Activated CD4-positive, alpha-beta T cell treated with anti-CD3 and anti-CD28 coated beads, Interleukin-2, amount 50 U/mL, for 48 hours (primary cell): Measurements from ENCODE around the gene OBP2B.
A peak's percentile ranks its signal among the peaks of the same experiment; 100 is the strongest.
"Not testable (repeated sequence)": the region's sequence is repeated elsewhere in the genome, so short reads cannot be mapped to it uniquely, and the experiment has no call there.

ENCODE experiments used
- DNase-seq, 2 experiments: peaks; one replicate each; pipeline ENCODE4 v3.0.0-alpha.2; 2020

The OBP2B gene

GRCh38 chr9:133200631-133201030 is 8.4 kb downstream of the OBP2B start:
- DNase-seq, result no peak

DNA sequence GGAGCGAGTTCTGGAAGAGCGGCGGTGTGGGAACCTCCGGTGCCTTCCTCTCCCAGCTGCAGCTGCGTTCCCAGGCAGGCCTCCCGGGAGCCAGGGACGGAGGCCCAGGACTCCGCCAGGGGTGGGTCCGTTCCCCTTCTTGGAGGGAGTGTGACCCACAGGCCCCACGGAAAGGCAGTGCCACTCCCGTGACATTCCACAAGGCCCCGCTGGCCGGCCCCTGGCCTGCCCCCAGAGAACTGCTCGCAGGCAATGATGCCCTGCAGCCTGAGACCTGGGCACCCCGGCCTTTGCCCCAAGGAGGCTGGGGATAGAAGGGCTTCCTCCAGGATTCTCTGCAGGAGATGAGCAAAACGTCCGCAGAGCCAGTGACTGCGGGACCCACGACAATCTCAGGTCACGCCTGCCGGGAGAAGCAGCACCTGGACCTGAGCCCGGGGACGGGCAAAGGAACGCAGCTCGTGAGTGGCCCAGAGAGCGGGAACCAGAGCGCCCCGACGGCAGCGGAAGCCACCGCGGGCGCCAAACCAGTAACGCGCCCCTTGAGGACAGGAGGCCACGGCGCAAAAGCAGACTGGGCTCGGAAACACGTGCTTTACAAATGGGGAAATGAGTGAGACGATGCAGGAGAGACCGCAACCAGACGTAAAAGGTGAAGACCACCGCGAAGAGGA is 9.3 kb downstream of the OBP2B start:
- DNase-seq, result peak; percentile 13 to 20

- no peak for DNase-seq
Measured at GRCh38 chr9:133195029-133195428, 14.0 kb downstream of the OBP2B start.

GRCh38 chr9:133194597-133194996 is 14.5 kb downstream of the OBP2B start:
- no peak for DNase-seq

- DNase-seq, result no peak
Measured at GRCh38 chr9:133191989-133192388, 17.1 kb downstream of the OBP2B start.

DNA sequence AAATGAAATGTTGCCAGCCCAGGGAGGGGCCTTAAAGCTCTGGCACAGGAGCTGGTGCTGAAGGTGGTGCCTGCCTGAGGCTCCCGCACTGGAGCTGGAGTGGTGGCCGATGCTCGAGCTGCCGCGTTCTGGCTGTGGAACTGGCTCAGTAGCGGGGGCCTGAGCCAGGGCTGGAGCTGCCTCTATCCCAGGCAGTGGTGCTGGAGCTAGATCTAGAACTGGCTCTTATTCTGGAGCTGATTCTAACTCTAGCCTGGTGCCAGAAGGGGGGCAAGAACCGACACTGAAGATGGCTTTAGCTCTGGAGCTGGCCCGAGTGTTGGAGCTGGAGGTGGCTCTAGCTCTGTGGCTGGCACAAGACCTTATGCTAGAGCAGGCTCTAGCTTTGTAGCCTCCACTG is 19.2 kb downstream of the OBP2B start:
- no peak for DNase-seq

- no peak for DNase-seq
Measured at GRCh38 chr9:133188843-133189180, 20.2 kb downstream of the OBP2B start.

DNA sequence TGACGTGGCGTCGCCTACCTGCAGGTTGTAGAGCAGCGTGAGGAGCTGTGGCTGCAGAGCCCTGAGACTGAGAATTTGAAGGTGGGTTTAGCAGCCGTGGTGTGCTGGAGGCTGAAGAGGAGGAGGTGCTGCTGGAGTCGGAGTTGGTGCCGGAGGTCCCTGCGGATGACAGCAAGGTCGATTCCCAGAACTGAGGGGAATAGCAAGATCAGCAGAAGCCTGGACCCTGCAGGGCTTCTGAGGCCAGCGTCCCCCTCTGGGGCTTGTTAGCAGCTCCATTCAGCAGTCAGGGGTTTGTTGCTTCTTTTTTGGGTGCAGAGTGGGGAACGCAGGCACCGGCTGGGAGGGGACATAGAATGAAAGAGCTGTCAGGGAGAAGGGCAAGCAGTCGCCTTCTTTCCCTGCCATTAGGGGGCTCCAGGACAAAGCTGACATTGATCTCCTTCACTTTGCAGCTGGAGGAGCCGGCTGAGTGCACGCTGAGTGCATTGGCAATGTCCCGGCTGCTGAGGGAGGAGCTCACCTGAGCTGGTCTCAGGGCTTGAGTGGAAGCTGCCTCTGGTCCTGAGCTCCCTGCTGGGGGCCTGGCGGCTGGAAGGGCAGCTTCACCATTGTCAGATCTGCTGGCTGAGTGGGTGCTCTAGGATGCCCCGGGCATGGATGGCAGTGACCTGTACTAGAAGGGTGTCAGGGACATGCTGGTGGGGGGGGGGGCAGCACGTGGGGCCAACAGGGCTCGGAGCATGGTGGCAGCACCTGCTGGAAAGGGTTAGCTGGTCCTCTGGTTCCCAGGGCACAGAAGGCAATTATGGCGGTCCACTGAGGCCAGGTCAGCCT is 20.8 kb downstream of the OBP2B start:
- DNase-seq, result no peak

DNA sequence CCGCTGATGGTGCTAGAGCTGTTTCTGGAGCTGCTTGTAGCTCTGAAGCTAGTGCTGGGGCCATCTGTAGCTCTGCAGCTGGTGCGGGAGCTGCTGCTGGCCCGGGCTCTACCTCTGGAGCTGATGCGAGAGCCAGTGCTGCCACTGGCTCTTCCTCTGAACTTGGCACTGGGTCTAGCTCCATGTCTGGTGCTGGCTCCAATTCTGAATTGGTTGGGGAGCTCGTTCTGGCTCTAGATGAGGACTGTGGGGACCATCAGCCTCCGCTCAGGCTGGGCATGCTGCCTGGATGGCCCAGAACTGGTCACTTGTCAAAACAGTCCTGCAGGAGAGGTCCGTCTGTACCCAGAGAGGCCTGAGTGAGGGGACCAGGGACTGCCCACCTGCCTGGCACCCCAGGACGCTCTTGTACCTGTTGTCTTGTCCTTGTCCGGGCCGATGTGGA is 21.5 kb downstream of the OBP2B start:
- DNase-seq, result no peak

- no peak for DNase-seq
Measured at GRCh38 chr9:133186736-133187135, 22.3 kb downstream of the OBP2B start.

DNA sequence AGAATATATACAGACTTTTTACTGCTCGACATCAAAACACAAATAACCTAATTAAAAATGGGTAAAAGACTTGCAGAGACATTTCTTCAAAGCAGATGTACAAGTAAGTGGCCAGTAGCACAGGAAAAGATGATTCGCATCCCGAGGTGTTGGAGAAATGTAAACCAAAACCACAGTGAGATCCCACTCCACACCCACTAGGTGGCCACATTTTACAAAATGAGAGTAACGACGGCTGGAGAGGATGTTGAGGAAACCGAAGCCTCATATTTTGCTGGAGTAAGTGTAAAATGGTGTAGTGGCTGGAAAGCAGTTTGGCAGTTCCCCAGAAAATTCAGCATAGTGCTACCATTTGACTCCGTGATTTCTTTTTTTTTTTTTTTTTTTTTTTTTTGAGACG is 24.1 kb downstream of the OBP2B start:
- DNase-seq, result peak; percentile 37 to 52

- no peak for DNase-seq
Measured at GRCh38 chr9:133182151-133182550, 26.9 kb downstream of the OBP2B start.

DNA sequence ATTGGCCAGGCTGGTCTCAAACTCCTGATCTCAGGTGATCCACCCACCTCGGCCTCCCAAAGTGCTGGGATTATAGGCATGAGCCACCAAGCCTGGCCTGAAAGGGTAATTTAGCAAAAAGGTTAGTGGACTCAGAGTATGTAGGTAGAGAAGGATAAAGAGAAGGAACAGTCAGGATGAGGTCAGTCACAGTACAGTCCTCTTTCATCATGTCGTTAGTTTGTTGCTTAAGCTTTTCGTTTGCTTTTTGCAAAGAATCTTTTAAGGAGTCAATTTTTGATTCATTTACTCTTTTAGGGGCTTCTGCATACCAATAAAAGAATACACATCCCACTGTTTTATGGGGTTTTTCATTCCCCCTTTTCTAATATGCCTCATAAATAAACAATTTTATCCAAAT is 27.5 kb downstream of the OBP2B start:
- no peak for DNase-seq

DNA sequence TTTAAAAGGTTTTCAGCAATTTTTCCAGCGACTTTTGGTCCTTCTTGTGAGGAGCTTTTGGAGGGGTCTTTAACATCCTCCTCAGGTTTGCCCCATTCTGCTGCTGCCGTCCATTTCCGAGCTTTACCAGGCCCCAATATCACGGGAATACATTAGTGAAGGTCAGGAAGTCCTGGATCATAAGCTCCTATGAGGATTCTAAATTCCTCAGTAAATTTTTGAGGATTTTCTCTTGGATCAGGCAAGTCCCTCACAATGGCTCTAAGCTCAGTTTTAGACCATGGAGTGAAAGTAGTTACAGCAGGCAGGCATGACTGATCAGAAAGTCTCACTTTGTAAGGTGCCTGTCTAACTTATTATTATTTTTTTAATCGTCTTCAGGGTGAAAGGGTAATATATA is 28.1 kb downstream of the OBP2B start:
- DNase-seq, result no peak

DNA sequence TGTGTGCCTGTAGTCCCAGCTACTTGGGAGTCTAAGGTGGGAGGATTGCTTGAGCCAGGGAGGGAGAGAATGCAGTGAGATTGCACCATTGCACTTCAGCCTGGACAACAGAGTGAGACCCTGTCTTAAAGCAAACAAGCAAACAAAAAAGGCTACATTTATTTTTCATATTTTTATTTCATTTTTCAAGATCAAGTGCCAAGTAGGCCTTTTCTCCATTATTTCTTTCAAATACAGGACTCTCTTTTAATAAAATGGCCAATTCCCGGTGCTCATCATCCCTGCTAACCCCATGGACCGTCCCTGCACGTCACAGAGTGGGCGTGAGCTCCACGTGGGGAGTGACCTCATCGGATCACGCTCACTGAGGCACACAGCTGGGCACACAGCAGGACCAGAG is 36.0 kb downstream of the OBP2B start:
- no peak for DNase-seq

DNA sequence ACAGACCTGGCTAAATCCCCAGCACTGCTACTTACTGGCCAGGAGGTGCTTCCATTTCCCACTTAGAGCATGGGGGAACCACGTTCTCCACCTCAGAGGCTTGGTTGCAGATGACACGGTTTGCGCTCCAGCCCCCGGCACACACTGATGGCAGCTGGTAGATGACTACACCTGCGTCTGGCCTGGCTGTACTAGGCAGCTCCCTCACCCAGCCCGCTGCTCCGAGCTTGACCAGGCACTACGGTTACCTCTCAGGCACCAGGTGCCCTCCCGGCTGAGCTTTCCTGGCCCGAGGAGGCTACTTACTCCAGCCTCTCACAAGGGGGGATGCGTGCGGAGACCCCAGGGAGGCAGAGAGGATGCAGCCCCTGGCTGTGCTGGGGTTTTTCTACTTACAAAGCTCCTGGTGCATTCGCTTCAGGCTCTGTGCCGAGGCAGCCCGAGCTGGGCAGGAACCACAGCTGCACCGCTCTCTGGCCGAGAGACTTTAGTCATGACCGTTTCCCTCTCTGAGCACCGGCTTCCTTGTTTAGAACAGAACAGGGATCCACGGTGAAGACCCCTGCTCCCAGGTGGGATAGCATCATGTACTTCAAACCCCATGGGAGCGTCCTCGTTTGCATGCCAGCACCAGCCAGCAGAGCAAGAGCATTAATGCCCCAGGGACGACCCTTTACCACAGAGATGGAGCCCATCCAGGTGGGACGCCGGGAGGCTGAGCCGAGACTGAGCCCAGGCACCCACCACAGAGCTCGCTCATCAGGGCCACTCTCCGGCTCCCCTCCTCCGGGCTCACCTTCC is 37.7 kb downstream of the OBP2B start:
- no peak for DNase-seq

GRCh38 chr9:133170716-133171115 is 38.3 kb downstream of the OBP2B start:
- no peak for DNase-seq

DNA sequence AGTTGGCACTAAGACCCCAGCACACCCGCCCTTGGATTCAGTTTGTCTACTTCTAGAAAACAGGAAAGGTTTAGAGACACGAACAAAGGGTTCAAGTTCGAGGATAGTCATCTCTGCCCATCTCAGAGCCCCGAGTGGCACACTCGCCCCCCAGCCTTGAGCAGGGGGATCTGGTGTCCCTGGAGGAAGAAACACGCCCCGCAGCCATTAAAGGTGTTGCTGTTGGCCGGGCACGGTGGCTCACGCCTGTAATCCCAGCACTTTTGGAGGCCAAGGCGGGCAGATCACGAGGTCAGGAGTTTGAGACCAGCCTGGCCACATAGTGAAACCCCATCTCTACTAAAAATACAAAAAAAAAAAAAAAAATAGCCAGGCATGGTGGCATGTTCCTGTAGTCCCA is 39.4 kb downstream of the OBP2B start:
- DNase-seq, result not testable (repeated sequence)

GRCh38 chr9:133169102-133169501 is 39.9 kb downstream of the OBP2B start:
- DNase-seq, result no peak

- no peak for DNase-seq
Measured at GRCh38 chr9:133168432-133168831, 40.6 kb downstream of the OBP2B start.

DNA sequence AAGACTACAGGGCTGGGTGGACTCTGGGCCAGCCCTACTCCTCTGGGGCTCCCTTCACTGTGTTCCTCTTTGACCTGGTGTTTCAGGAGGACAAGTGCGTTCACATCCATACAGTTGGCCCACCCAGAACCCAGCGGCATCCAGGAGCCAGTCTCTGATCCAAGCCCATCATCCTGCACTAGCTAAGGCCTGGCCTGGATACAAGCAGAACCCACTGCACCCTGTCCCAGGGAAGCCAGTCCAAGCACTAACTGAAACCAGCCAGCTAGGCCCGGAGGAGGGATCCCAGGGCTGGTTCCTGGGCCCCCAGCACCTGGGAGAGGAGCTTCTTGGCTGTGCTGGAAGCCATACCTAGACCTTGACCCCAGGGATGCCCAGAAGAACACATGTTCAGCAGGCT is 41.3 kb downstream of the OBP2B start:
- DNase-seq, result no peak

DNA sequence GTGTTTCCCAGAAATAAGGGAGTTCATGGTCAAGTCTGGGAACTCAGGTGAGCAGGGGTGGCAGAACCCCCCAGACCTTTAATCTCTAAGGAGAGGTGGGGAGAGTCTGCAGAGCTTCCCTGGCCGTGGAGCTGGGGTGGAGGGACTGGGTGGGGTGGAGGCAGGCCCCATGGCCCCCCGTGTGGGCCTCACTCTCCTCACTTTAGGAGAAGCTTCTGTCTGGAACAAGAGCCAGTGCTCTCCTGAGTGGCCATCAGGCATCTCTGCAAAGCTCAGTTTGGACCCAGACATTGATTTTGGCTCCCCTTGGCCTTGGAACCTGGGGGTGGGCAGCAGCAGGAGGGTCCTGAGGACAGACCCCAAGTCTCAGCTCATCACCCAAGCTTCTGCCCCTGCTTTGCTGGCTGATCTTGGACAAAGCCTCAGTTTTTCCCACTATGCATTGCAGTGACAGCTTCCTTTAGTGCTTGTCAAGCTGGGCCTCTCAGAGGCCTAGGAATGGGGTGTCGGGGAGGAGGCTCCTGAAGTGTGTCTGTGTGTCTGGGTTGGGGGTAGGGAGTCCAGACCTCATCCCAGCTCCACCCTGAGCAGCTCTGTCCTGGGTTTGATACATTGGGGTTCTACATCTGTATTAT is 41.8 kb downstream of the OBP2B start:
- DNase-seq, result no peak

DNA sequence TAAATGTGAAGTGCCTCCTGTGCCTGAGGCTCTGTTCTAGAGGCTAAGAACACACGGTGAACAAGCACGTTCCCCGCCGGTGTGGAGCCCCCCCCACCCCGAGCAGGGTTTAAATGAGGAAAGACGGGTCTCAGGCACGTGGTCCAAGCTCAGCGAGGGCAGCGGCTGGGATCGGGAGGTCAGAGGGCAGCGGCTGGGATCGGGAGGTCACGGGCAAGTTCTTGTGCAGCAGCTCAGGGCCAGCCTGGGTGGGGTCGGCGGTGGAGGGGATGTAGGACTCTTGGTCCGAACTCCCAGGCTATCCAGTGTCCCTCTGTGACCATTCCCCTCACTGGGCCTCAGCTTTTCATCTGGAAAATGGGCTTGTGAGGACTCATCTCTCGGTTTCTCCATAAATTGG is 42.7 kb downstream of the OBP2B start:
- DNase-seq, result no peak

DNA sequence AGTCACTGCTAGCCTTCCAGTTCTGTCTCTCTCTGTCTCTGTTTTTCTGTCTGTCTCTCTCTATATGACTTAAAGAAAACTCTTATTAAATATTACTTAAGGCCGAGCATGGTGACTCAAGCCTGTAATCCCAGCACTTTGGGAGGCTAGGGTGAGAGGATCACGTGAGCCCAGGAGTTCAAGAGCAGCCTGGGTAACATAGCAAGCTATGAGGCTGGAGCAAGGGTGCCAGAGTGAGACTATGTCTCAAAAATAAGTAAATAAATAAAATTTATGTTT is 43.7 kb downstream of the OBP2B start:
- DNase-seq, result no peak
